Smooth muscle cell of the brain vasculature (primary cell): Measurements from ENCODE around the gene DENND10.
"Not testable (repeated sequence)": the region's sequence is repeated elsewhere in the genome, so short reads cannot be mapped to it uniquely, and the experiment has no call there.

ENCODE experiments used
- DNase-seq: peaks from one replicate; pipeline ENCODE4 v3.0.0-alpha.2; 2012; ENCODE audit warnings: low read depth, low spot score

The DENND10 gene

DNA sequence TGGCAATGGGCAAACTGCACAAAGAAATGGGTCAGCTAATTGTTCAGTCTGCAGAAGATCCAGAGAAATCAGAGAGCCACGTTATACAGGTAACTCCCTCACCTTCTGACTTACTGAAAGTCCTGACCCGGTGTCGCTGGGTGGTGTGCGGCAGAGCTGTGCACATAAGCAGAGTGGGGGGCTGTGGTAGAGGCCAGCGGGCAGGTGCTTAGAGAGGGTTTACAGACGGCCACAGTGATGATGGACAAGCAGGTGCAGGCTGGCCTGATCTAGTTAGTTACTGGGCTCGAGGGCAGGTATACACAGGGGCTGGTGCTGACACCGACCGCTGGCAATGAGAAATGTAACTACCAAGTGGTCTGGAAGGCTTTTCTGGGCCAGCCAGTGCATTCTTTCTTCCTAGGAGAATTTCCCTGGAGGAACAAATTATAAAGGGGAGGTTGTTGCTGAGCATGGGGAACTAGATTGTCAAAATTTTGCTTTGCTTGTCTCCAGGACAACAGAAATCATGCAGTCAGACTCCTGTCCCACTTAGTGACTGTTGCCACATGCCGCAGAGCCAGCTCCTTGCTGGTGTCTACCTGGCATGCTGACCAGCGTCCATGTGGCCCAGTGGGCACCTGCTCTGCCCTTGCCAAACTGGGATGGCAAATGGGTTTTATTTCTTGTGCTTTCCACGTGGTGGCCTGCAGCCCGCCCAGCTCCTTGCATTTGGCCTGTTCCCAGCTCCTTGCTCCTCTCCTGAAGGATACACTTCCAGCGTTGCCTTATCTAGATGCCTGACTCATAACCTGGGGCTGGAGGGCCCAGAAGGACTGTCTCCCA, 28.8 kb downstream of the DENND10 start:
- no peak for DNase-seq

- no peak for DNase-seq
These were observed 30.0 kb downstream of the DENND10 start for GRCh38 chr10:119133949-119134348.

DNA sequence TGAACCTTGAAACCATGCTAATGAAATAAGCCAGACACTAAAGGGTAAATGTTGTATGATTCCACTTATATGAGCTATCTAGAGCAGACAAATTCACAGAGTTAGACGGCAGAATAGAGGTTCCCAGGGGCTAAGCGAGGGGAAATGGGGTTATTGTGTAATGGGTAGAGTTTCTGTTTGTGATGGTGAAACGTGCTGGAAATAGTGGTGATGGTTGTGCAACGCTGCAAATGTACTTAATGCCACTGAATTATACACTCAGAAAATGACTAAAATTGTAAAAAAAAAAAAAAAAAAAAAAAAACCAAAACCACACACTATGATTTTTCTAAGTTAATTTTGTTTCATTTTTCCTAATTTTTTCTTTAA, 31.6 kb downstream of the DENND10 start:
- DNase-seq = no peak

GRCh38 chr10:119136084-119136483, 32.2 kb downstream of the DENND10 start:
- no peak for DNase-seq

DNA sequence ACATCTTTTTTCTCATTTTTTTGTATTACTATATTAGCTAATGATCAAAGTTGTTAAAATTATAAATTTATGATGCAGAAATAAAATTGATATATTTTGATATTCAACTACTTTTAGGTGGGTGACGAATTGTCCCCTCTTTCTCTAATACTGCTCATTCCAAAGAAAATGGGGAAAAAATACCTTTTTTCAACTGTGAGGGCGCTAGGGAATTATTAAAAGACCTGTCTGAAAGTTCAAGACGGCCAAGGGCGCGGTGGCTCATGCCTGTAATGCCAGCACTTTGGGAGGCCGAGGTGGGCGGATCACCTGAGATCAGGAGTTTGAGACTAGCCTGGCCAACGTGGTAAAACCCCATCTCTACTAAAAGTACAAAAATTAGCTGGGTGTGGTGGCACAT, 34.0 kb downstream of the DENND10 start:
- DNase-seq = not testable (repeated sequence)

DNA sequence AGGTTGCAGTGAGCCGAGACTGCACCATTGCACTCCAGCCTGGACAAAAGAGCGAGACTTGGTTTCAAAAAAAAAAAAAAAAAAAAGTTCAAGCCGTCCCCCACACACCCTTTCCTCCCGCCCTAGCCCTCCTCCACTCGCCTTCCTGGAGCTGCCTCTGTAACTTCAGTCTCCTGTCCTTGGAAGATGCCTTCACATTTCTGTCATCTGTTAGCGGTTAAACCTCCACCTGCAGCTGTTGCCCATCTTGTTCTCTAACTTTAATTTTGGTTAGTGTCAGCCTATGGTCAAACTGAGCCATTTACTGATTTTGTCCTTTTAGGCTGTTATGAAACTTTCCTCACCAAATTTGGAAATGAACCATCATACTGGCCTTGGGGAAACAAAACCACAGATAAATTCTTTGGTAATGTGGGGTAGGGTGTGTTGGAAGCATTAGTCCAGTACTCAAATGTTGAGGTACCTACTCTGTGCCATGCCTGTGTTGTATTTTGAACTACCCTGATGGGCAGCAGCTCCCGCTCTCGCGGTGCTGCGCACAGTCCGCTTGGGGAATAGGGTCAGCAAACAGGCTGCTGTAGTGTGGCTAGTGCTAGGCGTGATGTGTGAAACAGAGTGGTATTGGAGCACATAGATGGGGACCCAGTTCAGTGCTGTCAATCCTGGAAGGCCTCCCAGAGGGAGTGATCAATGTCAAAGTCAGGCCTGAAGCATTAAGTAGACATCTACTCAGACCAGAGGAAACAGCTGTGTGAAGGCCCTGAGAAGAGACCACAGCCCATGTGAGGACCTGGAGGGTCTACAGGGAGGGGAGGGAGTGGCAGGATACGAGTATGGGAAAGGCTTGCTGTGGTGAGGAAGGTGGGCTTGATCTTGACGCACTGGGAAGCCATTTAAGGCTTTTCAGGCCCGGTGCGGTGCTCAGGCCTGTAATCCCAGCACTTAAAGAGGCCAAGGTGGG, 34.7 kb downstream of the DENND10 start:
- no peak for DNase-seq

DNA sequence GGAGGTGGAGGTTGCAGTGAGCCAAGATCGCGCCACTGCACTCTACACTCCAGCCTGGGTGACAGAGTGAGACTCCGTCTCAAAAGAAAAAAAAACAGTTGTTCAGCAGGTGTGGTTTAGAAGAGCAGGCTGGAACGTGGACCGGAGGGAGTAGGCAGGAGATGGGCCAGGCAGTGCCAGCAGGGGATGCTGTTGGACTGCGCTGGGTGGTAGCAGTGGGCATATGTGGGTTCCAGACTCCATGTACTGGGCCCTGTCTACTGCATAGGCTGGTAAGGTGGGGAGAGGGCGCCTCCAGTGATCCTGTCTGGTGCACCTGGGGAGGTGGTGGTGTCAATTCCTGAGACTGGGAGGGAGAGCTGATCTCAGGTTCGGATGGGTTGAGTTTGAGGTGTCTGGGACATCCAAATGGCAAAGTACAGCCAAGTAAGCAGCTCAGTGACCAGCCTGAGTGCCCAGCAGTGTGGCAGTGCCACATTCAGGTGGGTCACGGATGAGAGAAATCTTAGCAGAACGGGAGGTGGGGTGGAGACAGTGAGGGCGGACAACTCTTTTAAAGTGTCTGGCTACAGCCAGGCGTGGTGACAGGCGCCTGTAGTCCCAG, 35.7 kb downstream of the DENND10 start:
- DNase-seq = no peak

DNA sequence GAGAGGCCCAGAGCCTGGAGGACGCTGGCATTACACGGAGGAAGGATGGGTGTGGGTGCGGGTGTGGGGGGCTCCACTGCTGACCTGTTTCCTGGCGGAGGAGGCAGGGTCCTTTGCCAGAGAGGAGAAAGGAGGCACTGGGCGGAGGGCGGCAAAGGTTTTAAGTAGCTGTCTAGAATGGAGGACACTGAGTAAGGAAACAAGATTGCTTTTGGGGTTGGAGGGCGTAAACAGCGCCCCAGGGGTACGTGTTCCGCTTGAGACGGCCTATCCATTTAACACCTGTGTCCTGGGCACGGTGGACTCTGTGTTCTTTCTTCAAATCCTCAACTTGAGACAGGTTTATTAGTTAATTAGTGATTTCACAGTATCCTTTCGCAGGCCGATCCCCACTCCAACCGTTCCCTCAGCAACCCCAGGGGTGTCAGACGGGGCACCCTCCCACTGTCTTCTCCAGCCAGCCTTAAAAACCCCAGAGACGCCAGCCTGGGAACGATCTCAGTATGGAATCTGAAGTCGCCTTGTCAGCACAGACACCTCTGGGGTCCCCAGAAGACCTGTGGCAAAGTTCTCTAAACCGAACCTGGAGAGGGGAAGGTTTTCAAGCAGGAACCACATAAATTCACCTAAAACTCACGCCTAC, 36.8 kb downstream of the DENND10 start:
- no peak for DNase-seq

- no peak for DNase-seq
These were observed 39.7 kb downstream of the DENND10 start for GRCh38 chr10:119143657-119144056.

DNA sequence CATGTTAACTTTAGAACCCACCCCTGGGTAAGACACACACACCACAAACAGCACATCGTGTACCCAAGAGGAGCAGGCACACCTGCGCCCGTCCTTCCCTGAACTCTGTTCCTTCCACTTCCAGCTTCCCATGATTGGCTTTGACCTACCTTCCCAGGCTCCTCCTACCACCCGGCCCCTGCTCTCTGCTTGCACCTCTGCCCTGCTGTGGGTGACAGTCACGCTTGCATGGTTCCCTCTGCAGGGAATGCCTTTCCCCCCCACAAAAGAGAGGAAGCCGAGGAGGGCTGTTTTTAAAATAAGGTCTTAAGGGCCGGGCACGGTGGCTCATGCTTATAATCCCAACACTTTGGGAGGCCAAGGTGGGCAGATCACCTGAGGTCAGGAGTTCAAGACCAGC, 45.2 kb downstream of the DENND10 start:
- no peak for DNase-seq

DNA sequence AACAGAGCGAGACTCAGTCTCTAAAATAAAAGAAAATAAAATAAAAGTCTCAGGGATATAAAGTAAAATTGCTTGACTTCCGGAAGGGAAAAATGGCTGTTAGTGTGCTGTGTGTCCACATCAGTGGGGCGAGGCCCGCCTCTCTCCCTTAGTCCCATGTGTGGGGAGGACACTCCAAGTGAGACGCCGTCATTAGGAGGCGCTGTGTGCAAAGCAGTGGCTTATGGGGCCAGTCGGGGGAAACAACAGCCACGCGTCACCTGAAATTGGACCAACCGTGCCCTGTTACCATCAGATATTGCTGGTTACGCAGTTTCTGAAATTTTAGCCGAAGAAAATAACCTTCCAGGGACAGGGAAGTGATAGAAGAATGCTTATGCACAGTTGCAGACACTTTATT, 45.8 kb downstream of the DENND10 start:
- DNase-seq = no peak

GRCh38 chr10:119151601-119152000, 47.7 kb downstream of the DENND10 start:
- not testable (repeated sequence) for DNase-seq

GRCh38 chr10:119153041-119153440, 49.1 kb downstream of the DENND10 start:
- no peak for DNase-seq

DNA sequence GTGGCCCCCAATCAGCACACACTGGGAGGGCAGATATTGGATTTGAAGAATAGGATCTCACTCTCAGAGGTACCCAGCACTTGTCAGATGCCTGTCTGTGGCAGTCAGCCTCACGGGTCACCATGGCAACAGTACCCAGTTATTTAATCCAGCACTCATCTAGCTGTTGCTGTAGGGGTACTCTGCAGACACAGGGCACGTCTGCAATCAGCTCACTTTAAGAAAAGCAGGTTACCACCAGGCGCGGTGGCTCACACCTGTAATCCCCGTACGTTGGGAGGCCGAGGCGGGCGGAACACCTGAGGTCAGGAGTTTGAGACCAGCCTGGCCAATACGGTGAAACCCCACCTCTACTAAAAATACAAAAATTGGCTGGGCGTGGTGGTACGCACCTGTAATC, 49.7 kb downstream of the DENND10 start:
- DNase-seq = no peak

DNA sequence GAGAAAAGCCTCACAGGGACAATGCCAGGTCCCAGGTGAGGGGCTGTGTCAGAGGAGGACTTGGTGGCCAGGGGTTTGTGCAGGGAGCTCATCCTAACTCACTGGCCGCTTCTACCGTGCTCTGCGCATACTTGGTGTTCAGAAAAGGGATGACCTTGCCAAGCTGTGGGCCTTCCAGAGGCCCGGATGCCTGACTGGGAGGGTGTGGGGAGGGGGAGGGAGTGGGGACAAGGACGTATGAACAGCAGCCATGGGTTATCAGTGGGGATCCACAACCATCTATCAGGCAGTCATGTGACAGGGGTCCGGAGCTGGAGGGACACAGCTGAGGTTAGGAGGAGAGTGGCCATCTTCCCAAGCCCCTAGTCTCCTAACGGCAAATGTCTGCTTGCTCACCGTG, 55.4 kb downstream of the DENND10 start:
- no peak for DNase-seq

- DNase-seq = no peak
These were observed 58.0 kb downstream of the DENND10 start for GRCh38 chr10:119161680-119162451.

DNA sequence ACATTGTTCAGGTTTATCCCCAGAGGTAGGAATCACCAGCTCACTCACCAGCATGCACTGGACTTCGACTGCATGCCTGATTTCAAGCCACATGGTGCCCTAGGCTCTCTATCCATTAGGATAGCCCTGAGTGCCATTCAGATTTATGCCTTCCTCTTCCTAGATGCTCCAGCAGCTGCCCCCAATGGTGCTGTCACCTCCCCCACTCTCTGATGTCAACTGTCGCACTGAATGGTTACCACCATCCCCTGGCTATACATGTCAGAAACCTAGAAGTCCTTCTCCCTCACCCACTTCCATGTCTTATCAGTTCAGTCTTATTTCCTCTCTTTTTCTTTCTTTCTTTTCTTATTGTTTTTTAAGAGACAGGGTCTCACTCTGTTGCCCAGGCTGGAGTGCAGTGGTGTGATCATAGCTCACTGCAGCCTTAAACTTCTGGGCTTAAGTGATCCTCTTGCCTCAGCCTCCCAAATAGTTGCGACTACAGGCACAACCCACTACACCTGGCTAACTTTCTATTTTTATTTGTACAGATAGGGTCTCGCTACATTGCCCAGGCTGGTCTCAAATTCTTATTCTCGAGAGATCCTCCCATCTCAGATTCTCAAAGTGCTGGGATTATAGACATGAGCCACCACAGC, 58.7 kb downstream of the DENND10 start:
- DNase-seq = no peak

DNA sequence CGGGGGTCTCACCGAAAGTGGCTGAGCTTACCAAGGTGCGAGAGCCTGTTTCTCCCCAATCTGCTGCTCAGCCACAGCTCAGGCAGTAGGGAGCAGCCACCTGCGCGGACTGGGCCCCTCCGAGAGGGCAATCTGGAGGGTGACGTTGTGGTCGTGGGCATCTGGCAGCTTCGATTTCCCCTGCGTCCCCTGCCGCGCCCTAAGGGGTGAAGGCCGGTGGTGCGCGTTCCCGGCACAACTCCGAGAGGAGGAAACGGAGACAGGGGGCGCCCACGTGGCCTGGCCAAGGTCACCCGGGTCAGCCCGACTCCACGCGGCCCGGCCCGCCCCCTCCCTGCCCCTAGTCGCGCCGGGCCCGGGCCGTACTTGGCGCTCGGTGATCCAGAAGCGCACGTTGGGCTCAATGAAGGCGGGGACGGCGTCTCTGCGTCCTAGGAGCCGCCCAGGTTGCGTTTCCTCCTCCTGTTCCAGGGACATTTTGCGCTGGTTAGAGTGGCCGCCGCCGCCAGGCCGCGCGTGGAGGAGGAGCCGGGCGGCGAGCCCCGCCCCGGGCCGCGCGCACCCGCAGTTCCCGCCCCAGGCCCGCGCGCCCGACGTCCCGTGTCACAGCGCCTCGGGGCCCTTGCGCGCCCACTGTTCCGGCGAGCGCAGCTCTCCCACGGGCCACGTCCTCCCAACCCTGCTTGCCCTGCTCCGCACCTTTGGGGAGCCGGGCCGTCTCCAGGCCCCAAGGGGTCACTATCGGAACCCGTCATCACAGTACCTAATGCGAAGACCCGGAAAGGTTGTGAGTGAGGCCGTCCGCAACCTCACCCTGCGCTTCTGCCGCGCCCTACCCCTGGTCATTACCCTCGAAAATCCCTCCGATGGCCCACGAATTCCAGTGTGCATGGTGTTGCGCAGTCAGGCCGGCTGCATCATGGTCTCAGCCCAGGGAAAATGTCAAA, 61.5 kb downstream of the DENND10 start, which contains the start of gene SFXN4:
Gene SFXN4 (minus strand): TSS at position 544 of the 947 bp plus-strand sequence. CDS start 67 bp downstream, at position 477.
- DNase-seq = no peak

- DNase-seq = no peak
These were observed 62.2 kb downstream of the DENND10 start for GRCh38 chr10:119166118-119166500.
